ENCODE data around the gene PDK2. TPM values are rescaled to one million over a fixed set of nuclear protein-coding genes. Genes with fewer than 3 reads are reported as not detected.

The PDK2 gene
- total and polyA plus RNA-seq, 9 of the 15 experiments (the other 6 are each of a cell fraction or from before 2014, with no cell fraction given) = 0.03 to 2.5 (median 1.4) TPM

DNA sequence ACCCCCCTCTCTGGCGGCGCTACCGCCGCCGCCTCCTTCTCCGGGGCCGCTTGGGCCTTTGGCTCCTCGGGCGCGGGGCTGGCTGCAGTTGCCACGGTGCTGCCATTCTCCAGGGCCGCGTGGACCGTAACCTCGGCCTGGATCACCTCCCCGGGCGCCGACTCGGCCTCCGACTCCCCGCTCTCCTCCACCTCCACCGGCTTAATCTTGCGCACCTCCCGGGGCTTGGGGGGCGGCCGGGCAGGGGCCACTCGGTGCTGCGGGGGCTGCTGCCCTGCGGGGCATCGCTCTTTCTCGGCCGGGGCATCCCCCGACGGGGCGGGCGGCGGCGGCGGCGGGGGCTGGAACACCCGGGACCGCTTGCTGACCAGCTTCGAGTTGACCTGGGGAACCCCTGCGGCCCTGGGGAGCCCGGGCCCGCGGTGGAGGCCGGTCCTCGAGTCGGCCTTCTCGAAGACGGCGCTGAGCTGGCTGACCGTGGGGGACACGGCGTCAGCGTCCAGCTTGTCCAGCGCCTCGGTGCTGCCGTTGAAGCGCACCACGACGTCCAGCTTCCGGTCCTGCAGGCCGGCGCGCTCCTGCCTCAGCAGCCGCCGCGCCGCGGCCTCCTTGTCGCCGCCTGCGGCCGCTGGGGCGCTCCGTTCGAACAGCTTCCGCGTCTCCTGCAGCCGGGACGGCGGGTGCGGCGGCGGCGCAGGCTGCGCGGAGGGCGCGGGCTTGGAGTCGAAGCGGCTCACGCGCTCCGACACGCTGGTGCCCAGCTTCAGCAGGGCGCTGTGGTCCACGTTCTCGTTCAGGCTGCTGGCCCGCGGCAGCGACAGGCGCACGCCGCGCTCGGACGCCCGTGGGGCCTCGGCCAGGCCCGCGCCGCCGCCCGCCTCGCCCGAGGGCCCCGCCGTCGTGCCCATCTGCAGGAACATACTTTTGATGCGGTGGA is 54.5 kb downstream of the PDK2 start (continued):
- TF ChIP-seq HDAC3 (IDR thresholded peaks at IDR 0.05; ENCODE audit: borderline replicate concordance, partially characterized antibody) (no peak), SMARCB1 (IDR thresholded peaks at IDR 0.05; ENCODE audit: insufficient read length, low read depth) (no peak), SMC3 (conservative IDR thresholded peaks at IDR 0.05; ENCODE audit: insufficient read depth, low read depth, low read length) (no peak)

DNA sequence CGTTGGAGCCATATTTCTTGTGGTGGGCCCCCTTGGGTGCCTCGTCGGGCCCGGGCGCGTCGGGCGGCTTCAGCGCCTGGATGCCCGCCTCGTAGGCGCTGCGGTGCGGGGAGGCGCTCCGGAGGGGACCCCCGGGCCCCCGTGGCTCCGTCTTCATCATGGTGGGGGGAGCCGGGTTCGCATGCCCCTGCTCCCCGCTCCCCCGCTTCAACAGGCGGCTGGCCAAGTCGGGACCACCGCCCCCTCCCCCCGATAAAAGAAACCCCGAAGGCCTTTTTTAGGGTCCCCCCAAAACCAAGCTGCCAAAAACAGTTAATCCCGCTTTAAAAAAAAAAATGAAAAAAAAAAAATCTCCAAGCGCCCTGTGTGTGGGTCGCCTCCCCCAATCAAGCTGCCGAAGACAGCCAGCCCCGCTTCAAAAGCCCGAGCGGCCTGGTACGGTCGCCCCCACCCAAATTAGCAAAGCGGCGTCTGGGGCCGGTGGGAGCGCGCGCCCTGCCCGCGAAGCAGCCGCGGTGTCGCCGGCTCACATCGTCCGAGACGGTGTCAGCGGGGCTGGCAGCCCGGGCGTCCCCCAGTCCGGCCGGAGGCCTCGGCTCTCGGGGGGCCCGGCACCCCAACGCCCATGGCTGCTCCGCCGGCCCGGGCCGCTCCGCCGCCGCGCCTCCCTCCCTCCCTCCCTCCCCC is 55.3 kb downstream of the PDK2 start, which contains the start of gene PPP1R9B:
PPP1R9B (minus strand) TSS at position 324 of the 687 bp plus-strand sequence; CDS start at position 160, 164 bp downstream.
- no peaks in the 10 kb centered on the region for H3K27me3 ChIP-seq (ENCODE audit: control insufficient read depth in 2 of 2, insufficient read depth in 2 of 2, low read length in 2 of 2)
- ATAC-seq (peak; percentile 6), FAIRE-seq (no peak), DNase-seq (ENCODE audit: extremely low read depth in 1 of 4, low spot score in 3 of 4) (no peak)
- intact Hi-C loops (cut with micrococcal nuclease) = no loop called here
- peak within 1 kb of the TSS; percentile 67 to 97 for H3K9ac ChIP-seq (ENCODE audit: insufficient read depth in 1 of 2, low read depth in 2 of 2, low read length in 2 of 2)
- WGBS (ENCODE audit: insufficient coverage, low coverage, missing lambda C conversion rate) = 1% methylated on average over 42 of the region's 69 CpGs
- POLR2A ChIA-PET = interaction anchor here (0.8 to 1.1 kb wide), 2 partner anchors 20 to 80 kb away, joined by 3 to 6 read pairs; no protein-coding TSS in a partner anchor
- H2AFZ ChIP-seq (ENCODE audit: low read depth, low read length) = peak within 1 kb of the TSS; percentile 81
- peak within 1 kb of the TSS; percentile 92 for H3K4me2 ChIP-seq (ENCODE audit: insufficient read depth, low read length)
- no TSS peak for BruUV-seq (replicated peaks)
- peak within 1 kb of the TSS; percentile 87 for H3K27ac ChIP-seq (ENCODE audit: extremely low read depth, low read depth, low read length)
- in situ Hi-C loops (cut with MboI) = no loop called here
- peaks cover 54 to 98% of the 10 kb centered on the region in 2 experiments for H3K4me1 ChIP-seq (replicated peaks in 1 of 2; ENCODE audit: control insufficient read depth in 2 of 2, insufficient read depth in 2 of 2, low read length in 2 of 2)
- H3K9me1 ChIP-seq (ENCODE audit: control insufficient read depth, insufficient read depth, low read length) = peaks cover 10% of the 10 kb centered on the region
- no peaks in the 10 kb centered on the region for H3K9me3 ChIP-seq (replicated peaks; ENCODE audit: control insufficient read depth, insufficient read depth, low read depth, low read length)
- H4K20me1 ChIP-seq (replicated peaks; ENCODE audit: control insufficient read depth, insufficient read depth, low read length) = peaks cover 14% of the 10 kb centered on the region
- CTCF ChIA-PET (ENCODE audit: low intra/inter-chr PET ratio) = no interaction called here
- peaks cover 27% of the 10 kb centered on the region for H3K36me3 ChIP-seq (ENCODE audit: control insufficient read depth, insufficient read depth, low read length)
- peak within 1 kb of the TSS; percentile 67 for H3K4me3 ChIP-seq
- peaks cover 65% of the 10 kb centered on the region for H3K79me2 ChIP-seq (ENCODE audit: control insufficient read depth, insufficient read depth, low read length)
- TF ChIP-seq ZNF124 (CRISPR knock-in tag; IDR thresholded peaks at IDR 0.05) (no peak), GABPB1 (CRISPR knock-in tag; IDR thresholded peaks at IDR 0.05) (0 out of 2 replicates have a peak, but pooled peaks have one; percentile 14), ZNF589 (CRISPR knock-in tag; IDR thresholded peaks at IDR 0.05; ENCODE audit: low read depth) (0 out of 2 replicates have a peak, but pooled peaks have one; percentile 5), KLF16 (IDR thresholded peaks at IDR 0.05) (no peak), DACH1 (IDR thresholded peaks at IDR 0.05; ENCODE audit: partially characterized antibody) (no peak), ZNF77 (CRISPR knock-in tag; IDR thresholded peaks at IDR 0.05) (no peak), RB1 (IDR thresholded peaks at IDR 0.05; ENCODE audit: low read depth) (peak; percentile 15; the same call in 1 of the 2 replicates), ZBTB1 (CRISPR knock-in tag; IDR thresholded peaks at IDR 0.05; ENCODE audit: borderline replicate concordance, low read depth) (0 out of 2 replicates have a peak, but pooled peaks have one; percentile 45), RBM14 (IDR thresholded peaks at IDR 0.05; ENCODE audit: borderline replicate concordance, insufficient read depth, low read depth, low read length) (0 out of 2 replicates have a peak, but pooled peaks have one; percentile 8), ZNF23 (CRISPR knock-in tag; IDR thresholded peaks at IDR 0.05) (no peak), CBX3 (IDR thresholded peaks at IDR 0.05; ENCODE audit: borderline replicate concordance in 1 of 2, low read length in 2 of 2) (no peak), HCFC1 (IDR thresholded peaks at IDR 0.05; ENCODE audit: low read depth, low read length) (no peak), NFE2L1 (tag; IDR thresholded peaks at IDR 0.05; ENCODE audit: borderline replicate concordance, low read depth) (no peak)
- TF ChIP-seq, protein P1, sequence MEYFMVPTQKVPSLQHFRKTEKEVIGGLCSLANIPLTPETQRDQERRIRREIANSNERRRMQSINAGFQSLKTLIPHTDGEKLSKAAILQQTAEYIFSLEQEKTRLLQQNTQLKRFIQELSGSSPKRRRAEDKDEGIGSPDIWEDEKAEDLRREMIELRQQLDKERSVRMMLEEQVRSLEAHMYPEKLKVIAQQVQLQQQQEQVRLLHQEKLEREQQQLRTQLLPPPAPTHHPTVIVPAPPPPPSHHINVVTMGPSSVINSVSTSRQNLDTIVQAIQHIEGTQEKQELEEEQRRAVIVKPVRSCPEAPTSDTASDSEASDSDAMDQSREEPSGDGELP (CRISPR knock-in tag; IDR thresholded peaks at IDR 0.05; ENCODE audit: borderline replicate concordance) = 0 out of 2 replicates have a peak, but pooled peaks have one; percentile 3

Data from K562 (cell line).